Activated T-cell treated with anti-CD3 and anti-CD28 coated beads for 48 hours (primary cell): Measurements from ENCODE around the gene CIAO3.

Experiments
- DNase-seq: peaks from one replicate; pipeline ENCODE4 v3.0.0-alpha.2; 2020; ENCODE audit warnings: low read depth

CIAO3 gene

GRCh38 chr16:709566-710499, 31.0 kb downstream of the CIAO3 start:
- DNase-seq = no peak

DNA sequence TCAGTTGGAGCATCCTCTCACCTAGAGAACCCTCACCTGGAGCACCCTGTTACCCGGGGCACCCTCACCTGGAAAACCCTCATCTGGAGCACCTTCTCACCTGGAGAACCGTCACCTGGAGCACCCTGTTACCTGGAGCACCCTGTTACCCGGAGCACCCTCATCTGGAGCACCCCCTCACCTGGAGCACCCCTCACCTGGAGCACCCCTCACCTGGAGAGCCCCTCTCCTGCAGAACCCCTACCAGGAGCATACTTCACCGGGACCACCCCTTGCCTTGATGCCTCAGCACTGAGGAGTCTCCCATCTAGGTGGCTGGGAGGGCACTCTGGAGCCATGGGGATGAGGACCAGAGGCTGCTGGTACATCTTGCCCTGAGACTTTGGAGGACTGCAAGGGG, 31.8 kb downstream of the CIAO3 start:
- DNase-seq = no peak

GRCh38 chr16:708019-708418, 32.8 kb downstream of the CIAO3 start:
- DNase-seq = no peak

GRCh38 chr16:707062-707538, 33.7 kb downstream of the CIAO3 start:
- no peak for DNase-seq

- DNase-seq = no peak
Observed at GRCh38 chr16:706189-707061, 34.4 kb downstream of the CIAO3 start.

GRCh38 chr16:705431-706188, 35.2 kb downstream of the CIAO3 start, which contains the start of gene FBXL16:
Gene FBXL16, minus strand, starts transcription at chr16:705801. Its CDS starts 8,396 bp downstream, at chr16:697405.
- no peak for DNase-seq

GRCh38 chr16:704552-705380, 36.0 kb downstream of the CIAO3 start:
- DNase-seq = no peak

DNA sequence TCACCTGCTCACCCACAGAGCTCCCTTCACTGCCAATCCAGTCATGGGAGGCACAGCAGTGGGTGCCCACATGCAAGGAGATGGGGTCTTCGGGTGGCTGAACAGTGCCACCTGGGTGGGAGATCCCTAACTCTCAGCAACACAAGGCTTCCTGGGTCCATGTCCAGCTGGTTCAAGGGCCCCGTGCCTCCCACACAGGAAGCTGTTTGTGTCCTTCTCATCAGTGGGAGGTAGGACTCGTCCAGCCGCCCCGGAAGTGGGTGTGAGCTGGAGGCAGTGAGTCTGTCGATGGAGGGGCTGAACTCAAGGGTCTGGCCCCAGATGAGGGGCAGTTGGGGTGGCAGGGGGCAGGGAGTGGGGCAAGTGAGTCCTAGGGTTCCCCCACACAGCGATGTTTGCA, 36.8 kb downstream of the CIAO3 start:
- DNase-seq = no peak

DNA sequence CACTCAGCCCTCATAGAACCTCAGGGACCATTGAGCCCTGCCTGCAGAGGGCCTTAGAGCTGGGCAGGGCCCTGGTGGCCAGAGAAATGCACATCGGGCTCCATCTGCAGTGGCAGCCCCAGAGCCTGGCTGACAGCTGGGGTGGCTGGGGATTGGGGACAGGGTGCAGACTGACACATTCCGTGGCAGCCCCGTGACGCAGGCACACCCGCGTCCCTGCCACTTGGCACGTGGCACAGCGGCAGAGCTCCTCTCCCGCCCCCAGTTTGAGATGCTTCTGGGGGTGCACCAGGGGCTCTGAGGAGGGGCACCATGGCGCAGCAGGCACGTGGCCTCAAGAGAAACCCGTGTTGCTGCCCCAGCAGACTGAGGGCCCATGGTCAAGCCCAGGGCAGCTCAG, 37.4 kb downstream of the CIAO3 start:
- DNase-seq = no peak

DNA sequence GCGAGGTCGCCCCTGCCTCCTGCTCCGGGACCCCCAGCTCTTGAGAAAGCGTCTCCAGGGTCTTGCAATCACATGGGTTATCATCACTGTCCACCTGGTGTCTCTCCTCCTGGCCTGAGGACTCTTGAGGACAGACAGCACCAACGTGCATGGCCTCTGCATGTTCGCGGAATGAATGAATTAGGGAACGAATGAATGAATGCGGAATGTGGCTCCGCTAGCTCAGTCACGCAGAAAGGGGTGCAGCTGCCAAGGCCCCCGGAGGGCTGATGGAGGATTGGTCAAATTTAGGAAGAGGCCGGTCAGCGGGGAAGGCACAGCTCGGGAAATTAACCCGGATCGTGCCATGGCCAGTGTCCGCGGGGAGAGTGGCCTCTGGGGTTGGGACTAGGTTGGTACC, 38.5 kb downstream of the CIAO3 start:
- no peak for DNase-seq

GRCh38 chr16:700684-701584, 39.9 kb downstream of the CIAO3 start:
- DNase-seq = no peak

- no peak for DNase-seq
Observed at GRCh38 chr16:698911-699671, 41.7 kb downstream of the CIAO3 start.

- peak; percentile 75 for DNase-seq
Observed at GRCh38 chr16:695355-696089, 45.3 kb downstream of the CIAO3 start.

GRCh38 chr16:694863-695354, 45.9 kb downstream of the CIAO3 start:
- no peak for DNase-seq

- DNase-seq = no peak
Observed at GRCh38 chr16:694187-694862, 46.5 kb downstream of the CIAO3 start.

DNA sequence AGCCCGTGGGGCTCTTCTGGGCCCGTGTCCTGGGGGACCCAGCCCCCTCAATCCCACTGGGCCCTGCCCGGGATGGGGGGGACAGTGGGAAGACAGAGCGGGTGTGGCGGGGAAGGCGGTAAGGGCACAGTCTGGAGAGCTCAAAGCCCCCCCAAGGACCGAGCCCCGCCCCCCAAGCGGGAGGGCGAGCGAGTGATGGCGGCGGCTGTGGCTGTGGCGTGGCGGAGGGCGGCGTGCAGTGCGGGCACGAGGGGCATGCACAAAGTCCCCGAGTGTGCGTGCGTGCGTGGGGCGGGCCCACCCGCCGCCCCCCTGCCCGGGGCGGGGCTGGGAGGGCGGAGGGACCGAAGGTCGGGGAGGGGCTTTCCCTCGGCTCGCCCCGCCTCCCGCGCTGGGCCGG, 47.0 kb downstream of the CIAO3 start:
- no peak for DNase-seq

DNA sequence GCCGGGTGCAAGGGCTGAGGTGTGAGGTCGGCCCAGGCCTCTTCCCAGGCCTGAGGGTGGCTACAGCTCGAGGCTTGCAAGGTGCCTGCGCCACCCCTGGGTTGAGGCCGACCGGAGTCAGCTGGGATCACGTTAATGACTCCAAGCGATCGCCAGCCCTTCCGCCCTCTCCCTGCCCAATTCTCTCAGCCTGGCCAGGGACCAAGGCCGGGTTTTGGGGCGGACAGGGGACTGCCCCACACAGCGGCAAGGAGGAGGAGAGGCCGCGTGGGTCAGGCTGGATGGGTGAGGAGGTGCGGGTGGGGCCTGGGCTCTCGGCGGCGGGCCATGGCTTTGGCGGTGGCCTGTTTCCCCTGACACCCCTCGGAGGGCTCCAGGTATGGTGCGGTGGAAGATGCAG, 47.4 kb downstream of the CIAO3 start:
- no peak for DNase-seq
